Muscle of back (tissue), 11 donors: Measurements from ENCODE around the gene WNT9A. TPM values are rescaled to one million over a fixed set of nuclear protein-coding genes. Genes with fewer than 3 reads are reported as not detected.
"Not testable (repeated sequence)": the region's sequence is repeated elsewhere in the genome, so short reads cannot be mapped to it uniquely, and the experiment has no call there.

ENCODE experiments used
- DNase-seq, 3 donors: peaks; one replicate each; pipeline versions ENCODE4 v3.0.0 to v3.0.0-alpha.2; 2013
- polyA plus RNA-seq, 10 donors: library from polyadenylated mRNA; unstranded; fragments of 120-200 nt; gene quantifications; one replicate each; pipeline ENCODE4 v1.2.1, GENCODE V29; 2013; ENCODE audit not compliant: insufficient read length in 10 of 10

The WNT9A gene
- polyA plus RNA-seq, 10 donors, result 4.1 to 9.4 (median 7.2) TPM

GRCh38 chr1:227913764-227914721, 33.7 kb downstream of the WNT9A start:
- peak in 2 of 3 donors; percentile 42 to 70 for DNase-seq

GRCh38 chr1:227913396-227913763, 34.4 kb downstream of the WNT9A start:
- no peak for DNase-seq

- DNase-seq, result no peak
These were observed 34.9 kb downstream of the WNT9A start for GRCh38 chr1:227912866-227913265.

- no peak for DNase-seq
These were observed 36.4 kb downstream of the WNT9A start for GRCh38 chr1:227911376-227911775.

- DNase-seq, result no peak
These were observed 37.1 kb downstream of the WNT9A start for GRCh38 chr1:227910511-227911153.

- not testable (repeated sequence) for DNase-seq
These were observed 37.8 kb downstream of the WNT9A start for GRCh38 chr1:227909923-227910328.

GRCh38 chr1:227909188-227909587, 38.5 kb downstream of the WNT9A start:
- no peak for DNase-seq

- DNase-seq, result no peak
These were observed 39.4 kb downstream of the WNT9A start for GRCh38 chr1:227908359-227908758.

GRCh38 chr1:227907439-227908015, 40.2 kb downstream of the WNT9A start:
- DNase-seq, result no peak

- DNase-seq, result no peak
These were observed 41.1 kb downstream of the WNT9A start for GRCh38 chr1:227906550-227907071.

- no peak for DNase-seq
These were observed 41.9 kb downstream of the WNT9A start for GRCh38 chr1:227905573-227906487.

GRCh38 chr1:227904541-227905335, 43.0 kb downstream of the WNT9A start:
- DNase-seq, result no peak

- no peak for DNase-seq
These were observed 43.9 kb downstream of the WNT9A start for GRCh38 chr1:227903614-227904501.

- DNase-seq, result no peak
These were observed 44.6 kb downstream of the WNT9A start for GRCh38 chr1:227903061-227903521.

GRCh38 chr1:227902641-227902990, 45.1 kb downstream of the WNT9A start:
- DNase-seq, result no peak

GRCh38 chr1:227901906-227902640, 45.7 kb downstream of the WNT9A start:
- DNase-seq, result no peak

GRCh38 chr1:227901239-227901905, 46.4 kb downstream of the WNT9A start:
- DNase-seq, result no peak

- no peak for DNase-seq
These were observed 47.1 kb downstream of the WNT9A start for GRCh38 chr1:227900571-227901051.
